ENCODE results near the gene SETDB1.

Gene SETDB1

GRCh38 chr1:151002051-151002450, 75.9 kb downstream of the SETDB1 start:
- DNase-seq (ENCODE audit: low read depth), result no peak

DNA sequence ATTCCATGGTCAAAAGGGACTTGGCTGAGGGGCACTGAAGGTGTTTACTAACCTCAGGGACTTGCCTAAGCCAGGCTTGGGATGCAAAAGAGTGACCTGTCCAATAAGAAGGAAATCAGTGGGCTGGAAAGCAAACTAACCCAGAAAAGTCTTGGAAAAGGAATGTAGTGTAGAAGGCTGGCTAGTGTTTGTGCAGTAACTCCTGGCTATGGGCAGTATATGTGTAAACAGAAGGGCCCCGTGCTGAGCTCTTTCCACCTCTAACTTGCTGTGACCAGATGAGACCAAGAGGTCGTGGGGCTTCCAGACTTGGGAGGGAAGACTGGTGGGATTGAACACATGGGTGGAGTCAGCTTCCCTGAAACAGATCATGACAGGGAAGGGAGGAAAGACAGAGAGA, 76.4 kb downstream of the SETDB1 start:
- DNase-seq (ENCODE audit: low read depth), result no peak

DNA sequence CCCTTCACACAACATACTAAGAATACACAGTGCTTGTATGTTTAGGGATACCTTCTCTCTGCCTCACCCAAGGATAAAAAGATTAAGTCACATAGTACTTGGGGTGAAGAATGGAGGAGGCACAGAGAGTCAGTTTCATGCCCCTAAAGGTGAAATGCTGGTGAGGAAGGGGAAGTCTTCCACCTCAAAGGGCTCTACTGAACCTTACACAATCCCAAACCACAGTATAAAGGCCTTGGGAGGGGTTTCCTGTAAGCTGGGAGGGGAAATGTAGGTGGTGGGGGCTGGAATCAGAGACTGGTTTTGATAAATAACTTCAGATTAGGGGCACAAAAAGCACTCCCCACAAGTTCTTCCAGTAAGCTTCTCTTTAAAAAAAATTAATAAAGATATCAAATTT, 77.0 kb downstream of the SETDB1 start:
- DNase-seq (ENCODE audit: low read depth), result no peak

- no peak for DNase-seq (ENCODE audit: low read depth)
Measured at GRCh38 chr1:151005729-151006319, 79.7 kb downstream of the SETDB1 start.

DNA sequence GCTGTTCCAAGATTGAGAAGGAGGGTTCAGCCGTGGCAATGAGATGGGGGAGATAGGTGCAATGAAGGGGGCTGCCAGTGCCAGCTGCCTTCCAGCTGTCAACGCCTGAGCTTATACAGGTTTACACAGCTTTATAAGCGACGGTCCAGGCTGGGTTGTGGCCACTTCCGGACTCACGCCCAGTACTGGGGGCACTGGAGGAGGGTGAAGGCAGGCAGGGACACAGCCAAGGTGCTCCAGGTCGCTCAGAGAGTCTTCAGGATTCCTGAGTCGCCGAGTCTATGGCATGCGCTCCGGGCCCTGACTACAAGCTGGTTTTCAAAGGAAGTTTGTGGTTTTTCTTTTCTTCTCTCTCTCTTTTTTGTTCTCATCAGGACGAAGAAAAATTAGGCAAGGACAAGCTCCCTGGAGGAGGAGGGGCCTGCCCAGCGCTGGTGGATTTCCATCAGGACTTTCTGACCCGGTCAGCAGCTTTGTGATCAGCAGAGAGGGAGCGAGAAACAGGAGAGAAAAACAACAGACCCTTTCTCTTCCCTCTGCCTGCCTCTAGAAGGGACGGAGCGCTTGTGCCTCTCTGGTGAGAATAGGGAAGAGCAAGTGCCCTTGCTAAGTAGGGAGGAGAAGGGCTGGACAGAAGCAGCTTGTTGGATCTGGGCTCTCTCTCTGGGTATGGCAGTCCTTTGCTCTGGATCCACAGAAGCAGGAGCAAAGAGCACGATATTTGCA, 80.3 kb downstream of the SETDB1 start, which contains the start of gene MINDY1:
Gene MINDY1, minus strand, starts transcription at position 576 of the 726 bp plus-strand sequence. CDS start 4,285 bp downstream, outside the sequence.
- no peak for DNase-seq (ENCODE audit: low read depth)

DNA sequence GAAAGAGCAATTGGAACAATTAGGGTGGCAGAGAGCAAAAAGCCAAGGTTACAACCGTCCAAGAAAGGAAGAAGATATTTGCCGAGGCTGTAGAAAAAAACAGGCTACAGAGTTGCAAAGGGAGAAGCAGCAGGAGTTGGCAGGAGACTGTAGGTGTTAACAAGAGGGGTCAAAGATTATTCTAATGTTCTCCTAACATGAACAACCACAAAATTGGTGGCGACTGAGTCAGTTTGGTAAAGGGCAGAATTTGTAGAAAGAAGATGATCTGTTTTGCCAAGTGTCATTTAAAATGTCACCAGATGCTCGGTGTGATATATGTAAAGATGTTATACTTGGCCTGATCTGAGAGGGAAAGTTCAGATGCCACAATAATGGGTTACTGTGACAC, 81.7 kb downstream of the SETDB1 start:
- no peak for DNase-seq (ENCODE audit: low read depth)

GRCh38 chr1:151008244-151009205, 82.4 kb downstream of the SETDB1 start, which contains the start of gene PRUNE1:
Gene PRUNE1 (plus strand): TSS chr1:151008449. CDS start chr1:151008633, 184 bp downstream.
- peak; percentile 95 for DNase-seq (ENCODE audit: low read depth)

DNA sequence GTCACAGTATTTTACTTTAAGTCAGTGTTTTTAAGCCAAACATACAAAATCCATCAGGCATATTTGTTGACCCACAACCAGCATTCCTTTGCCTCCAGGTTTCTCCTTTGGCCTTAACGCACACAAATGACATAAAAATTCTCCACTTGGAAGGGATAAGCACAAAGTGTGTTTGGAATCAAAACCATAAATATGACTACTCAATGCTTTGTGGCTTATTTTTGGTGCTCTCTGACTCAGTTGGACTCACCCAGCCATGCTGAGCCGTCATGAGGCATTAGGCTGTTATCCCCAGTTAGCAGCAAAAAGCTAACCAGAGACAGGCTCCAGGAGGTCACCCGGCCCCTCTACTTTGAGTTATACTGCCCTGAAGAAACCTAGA, 83.0 kb downstream of the SETDB1 start:
- DNase-seq (ENCODE audit: low read depth), result no peak

DNA sequence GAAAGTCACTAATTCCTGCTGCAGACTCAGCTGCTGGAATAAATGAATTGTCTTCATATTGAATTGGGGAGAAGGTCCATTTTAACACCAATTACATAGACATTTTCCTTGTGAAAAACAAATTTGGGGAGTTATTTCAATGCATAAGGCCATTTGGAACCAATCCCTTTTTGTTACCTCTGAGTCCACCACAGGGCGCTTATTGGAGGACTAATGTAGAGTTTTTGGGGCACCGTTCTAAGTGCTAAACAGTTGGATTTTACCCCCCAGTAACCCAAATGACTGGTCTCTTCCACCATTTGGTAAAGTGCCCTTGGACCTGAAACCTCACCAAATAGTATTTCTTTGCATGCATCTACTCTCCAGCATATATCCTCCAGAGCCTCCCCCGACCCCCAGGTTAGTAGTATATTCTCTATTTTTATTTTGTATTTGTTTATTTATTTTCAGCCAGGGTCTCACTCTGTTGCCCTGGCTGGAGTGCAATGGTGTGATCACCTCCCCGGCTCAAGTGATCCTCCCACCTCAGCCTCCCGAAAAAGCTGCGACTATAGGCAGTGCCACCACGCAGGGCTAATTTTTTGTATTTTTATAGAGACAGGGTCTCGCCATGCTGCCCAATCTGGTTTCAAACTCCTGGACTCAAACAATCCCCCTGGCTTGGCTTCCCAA, 83.6 kb downstream of the SETDB1 start:
- DNase-seq (ENCODE audit: low read depth), result no peak

- no peak for DNase-seq (ENCODE audit: low read depth)
Measured at GRCh38 chr1:151010346-151010726, 84.2 kb downstream of the SETDB1 start.

GRCh38 chr1:151011154-151011850, 85.1 kb downstream of the SETDB1 start:
- no peak for DNase-seq (ENCODE audit: low read depth)

GRCh38 chr1:151012684-151013471, 86.7 kb downstream of the SETDB1 start:
- DNase-seq (ENCODE audit: low read depth), result no peak

DNA sequence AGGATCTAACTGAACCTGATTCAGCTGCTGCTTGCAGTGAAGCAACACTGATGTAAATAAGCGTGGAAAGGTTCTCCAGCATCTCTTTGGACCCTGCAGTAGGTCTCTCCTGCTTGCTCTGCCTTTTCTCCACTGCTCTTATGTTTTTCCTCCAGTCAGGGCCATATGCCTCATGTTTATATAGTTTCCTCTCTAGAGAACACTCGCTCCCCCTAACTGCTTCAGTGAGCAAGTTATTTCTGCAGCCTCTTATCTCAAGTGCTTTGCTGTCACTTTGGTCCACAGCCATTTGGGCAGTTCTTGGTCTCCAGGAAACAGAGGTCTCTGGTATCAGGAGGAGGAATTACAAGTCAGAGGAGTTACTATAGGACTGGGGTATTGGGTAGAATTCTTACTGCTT, 87.4 kb downstream of the SETDB1 start:
- no peak for DNase-seq (ENCODE audit: low read depth)

All from T follicular helper cell (primary cell).